Mucosa of rectum (tissue), 2 donors: Measurements from ENCODE around the gene ANGPTL2.

Experiments used
- H3K27ac ChIP-seq, 2 donors: one replicate each; pipeline ENCODE4 v1.7.0; 2013; ENCODE audit warnings: inconsistent platforms in 2 of 2, low read depth in 2 of 2, low read length in 2 of 2
- H3K27me3 ChIP-seq, 2 donors: one replicate each; pipeline ENCODE4 v1.7.0; 2013; ENCODE audit warnings: low read length in 2 of 2; ENCODE audit not compliant: control insufficient read depth in 2 of 2, insufficient read depth in 2 of 2
- H3K36me3 ChIP-seq, 2 donors: one replicate each; pipeline ENCODE4 v1.7.0; 2013; ENCODE audit warnings: low read length in 2 of 2; ENCODE audit not compliant: control insufficient read depth in 2 of 2, insufficient read depth in 2 of 2
- H3K4me1 ChIP-seq, 2 donors: one replicate each; pipeline ENCODE4 v1.7.0; 2013; ENCODE audit warnings: low read length in 2 of 2, mild to moderate bottlenecking in 1 of 2; ENCODE audit not compliant: control insufficient read depth in 2 of 2, insufficient read depth in 2 of 2
- H3K4me3 ChIP-seq, 2 donors: one replicate each; pipeline ENCODE4 v1.7.0; 2013; ENCODE audit warnings: low read length in 2 of 2
- H3K9ac ChIP-seq, 2 donors: one replicate each; pipeline ENCODE4 v1.7.0; 2013; ENCODE audit warnings: low read length in 2 of 2, low read depth in 1 of 2, mild to moderate bottlenecking in 1 of 2
- H3K9me3 ChIP-seq, 2 donors: one replicate each; pipeline ENCODE4 v1.7.0; 2013; ENCODE audit warnings: low read length in 2 of 2; ENCODE audit not compliant: control insufficient read depth in 2 of 2
- donor health status: healthy.
- donor health status: Normal muscosa, but diverticular disease.

The ANGPTL2 gene

GRCh38 chr9:127064335-127064734 lies 58.1 kb downstream of the ANGPTL2 start:
- no peak overlapping the region for H3K9ac ChIP-seq
- H3K27ac ChIP-seq, result no peak overlapping the region
- H3K36me3 ChIP-seq, result peaks cover 0 to 8% of the 10 kb centered on the region in 2 donors
- H3K4me3 ChIP-seq, result no peak overlapping the region
- no peaks in the 10 kb centered on the region for H3K9me3 ChIP-seq
- H3K4me1 ChIP-seq, result no peaks in the 10 kb centered on the region
- H3K27me3 ChIP-seq, result no peaks in the 10 kb centered on the region

GRCh38 chr9:127061411-127061810 lies 61.0 kb downstream of the ANGPTL2 start:
- Histone ChIP-seq H3K36me3 (peaks cover 0 to 12% of the 10 kb centered on the region in 2 donors), H3K9ac (no peak overlapping the region), H3K4me3 (no peak overlapping the region), H3K4me1 (peaks cover 0 to 14% of the 10 kb centered on the region in 2 donors), H3K27ac (no peak overlapping the region), H3K27me3 (no peaks in the 10 kb centered on the region), H3K9me3 (no peaks in the 10 kb centered on the region)

GRCh38 chr9:127059765-127060361 lies 62.6 kb downstream of the ANGPTL2 start:
- H3K9me3 ChIP-seq, result no peaks in the 10 kb centered on the region
- H3K36me3 ChIP-seq, result peaks cover 0 to 14% of the 10 kb centered on the region in 2 donors
- no peak overlapping the region for H3K4me3 ChIP-seq
- H3K4me1 ChIP-seq, result peaks cover 0 to 14% of the 10 kb centered on the region in 2 donors
- no peak overlapping the region for H3K9ac ChIP-seq
- no peaks in the 10 kb centered on the region for H3K27me3 ChIP-seq
- no peak overlapping the region for H3K27ac ChIP-seq

- Histone ChIP-seq H3K9me3 (no peaks in the 10 kb centered on the region), H3K27me3 (no peaks in the 10 kb centered on the region), H3K9ac (no peak overlapping the region), H3K4me3 (no peak overlapping the region), H3K27ac (no peak overlapping the region), H3K4me1 (peaks cover 0 to 14% of the 10 kb centered on the region in 2 donors), H3K36me3 (peaks cover 0 to 14% of the 10 kb centered on the region in 2 donors)
Observed at GRCh38 chr9:127059030-127059429, 63.4 kb downstream of the ANGPTL2 start.

GRCh38 chr9:127058645-127059021 lies 63.8 kb downstream of the ANGPTL2 start:
- Histone ChIP-seq H3K9ac (no peak overlapping the region), H3K36me3 (peaks cover 3 to 14% of the 10 kb centered on the region in 2 donors), H3K4me3 (no peak overlapping the region), H3K9me3 (no peaks in the 10 kb centered on the region), H3K4me1 (peaks cover 0 to 14% of the 10 kb centered on the region in 2 donors), H3K27me3 (no peaks in the 10 kb centered on the region), H3K27ac (no peak overlapping the region)

- Histone ChIP-seq H3K4me1 (peaks cover 0 to 14% of the 10 kb centered on the region in 2 donors), H3K27me3 (no peaks in the 10 kb centered on the region), H3K9me3 (no peaks in the 10 kb centered on the region), H3K27ac (no peak overlapping the region), H3K36me3 (peaks cover 3 to 14% of the 10 kb centered on the region in 2 donors), H3K9ac (no peak overlapping the region), H3K4me3 (no peak overlapping the region)
Observed at GRCh38 chr9:127058011-127058644, 64.3 kb downstream of the ANGPTL2 start.

- no peak overlapping the region for H3K9ac ChIP-seq
- no peak overlapping the region for H3K27ac ChIP-seq
- peaks cover 0 to 14% of the 10 kb centered on the region in 2 donors for H3K4me1 ChIP-seq
- no peaks in the 10 kb centered on the region for H3K27me3 ChIP-seq
- H3K9me3 ChIP-seq, result no peaks in the 10 kb centered on the region
- peaks cover 3 to 16% of the 10 kb centered on the region in 2 donors for H3K36me3 ChIP-seq
- no peak overlapping the region for H3K4me3 ChIP-seq
Observed at GRCh38 chr9:127056446-127056845, 66.0 kb downstream of the ANGPTL2 start.

GRCh38 chr9:127055745-127056402 lies 66.6 kb downstream of the ANGPTL2 start:
- H3K4me1 ChIP-seq, result peaks cover 3 to 14% of the 10 kb centered on the region in 2 donors
- H3K27me3 ChIP-seq, result no peaks in the 10 kb centered on the region
- H3K36me3 ChIP-seq, result peaks cover 3 to 17% of the 10 kb centered on the region in 2 donors
- no peaks in the 10 kb centered on the region for H3K9me3 ChIP-seq
- no peak overlapping the region for H3K9ac ChIP-seq
- H3K27ac ChIP-seq, result no peak overlapping the region
- H3K4me3 ChIP-seq, result no peak overlapping the region

- Histone ChIP-seq H3K27ac (no peak overlapping the region), H3K9ac (no peak overlapping the region), H3K4me1 (peaks cover 3 to 11% of the 10 kb centered on the region in 2 donors), H3K9me3 (no peaks in the 10 kb centered on the region), H3K4me3 (no peak overlapping the region), H3K27me3 (no peaks in the 10 kb centered on the region), H3K36me3 (peaks cover 3 to 20% of the 10 kb centered on the region in 2 donors)
Observed at GRCh38 chr9:127053960-127054359, 68.5 kb downstream of the ANGPTL2 start.
